Measurements from ENCODE around the gene PSEN2.

PSEN2 gene

DNA sequence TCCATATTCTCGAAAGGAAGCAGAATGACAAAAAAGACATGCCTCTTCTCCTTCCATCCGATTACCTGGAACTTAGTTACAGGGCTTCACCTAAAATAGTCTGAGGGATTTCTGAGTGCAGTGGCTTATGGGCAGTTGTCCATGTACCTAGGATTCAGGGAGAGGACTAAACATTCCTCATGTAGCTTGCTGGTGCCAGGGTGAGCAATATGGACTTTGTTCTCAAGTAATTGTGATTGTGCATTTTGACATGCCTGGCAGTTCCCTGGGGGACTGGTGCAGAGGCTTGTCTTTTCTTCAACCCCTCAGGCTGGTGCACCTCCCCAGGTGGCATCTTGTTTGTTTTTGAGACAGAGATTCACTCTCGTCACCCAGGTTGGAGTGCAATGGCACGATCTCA, 6.1 kb upstream of the PSEN2 start:
- DNase-seq (ENCODE audit: low read depth in 2 of 2): no peak

DNA sequence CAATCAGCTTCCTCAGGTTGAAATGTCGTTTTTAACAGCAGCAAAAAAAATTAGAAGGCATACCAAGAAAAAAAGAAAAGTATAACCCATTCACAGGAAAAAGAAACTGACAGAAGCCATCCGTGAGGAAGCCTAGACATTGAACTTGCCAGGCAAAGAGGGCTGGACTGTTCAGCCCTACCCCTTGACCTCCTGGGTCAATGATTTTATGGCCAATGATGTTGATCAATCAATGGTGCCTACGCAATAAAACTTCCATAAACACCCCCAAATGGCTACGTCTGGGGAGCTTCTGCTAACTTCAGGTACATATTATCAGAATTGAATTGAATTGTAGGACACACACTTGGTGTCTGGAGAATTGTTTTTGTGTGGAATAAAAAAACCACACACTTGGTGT, 4.8 kb upstream of the PSEN2 start:
- DNase-seq (ENCODE audit: low read depth in 2 of 2): no peak

DNA sequence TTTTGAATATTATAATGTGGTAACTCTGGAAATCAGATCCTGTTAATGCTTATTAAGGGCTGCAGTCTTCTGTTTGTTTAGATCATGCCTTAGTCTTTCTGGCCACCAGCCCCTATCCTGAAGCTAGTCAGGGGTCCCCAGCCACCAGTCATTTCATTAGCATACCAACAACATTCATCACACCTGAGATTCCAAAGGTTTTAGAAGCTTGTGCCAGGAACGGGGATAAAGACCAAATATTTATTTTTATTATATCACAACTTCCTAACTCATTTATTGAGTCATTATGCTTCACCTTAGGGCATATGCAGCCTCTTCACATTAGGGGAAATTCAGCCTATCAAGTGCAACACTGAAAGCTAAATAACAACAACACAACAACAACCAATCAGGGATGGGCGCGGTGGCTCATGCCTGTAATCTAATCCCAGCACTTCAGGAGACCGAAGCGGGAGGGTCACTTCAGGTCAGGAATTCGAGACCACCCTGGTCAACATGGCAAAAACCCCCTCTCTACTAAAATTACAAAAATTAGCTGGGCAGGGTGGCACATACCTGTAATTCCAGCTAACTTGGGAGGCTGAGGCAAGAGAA, 2.9 kb upstream of the PSEN2 start:
- no peak for DNase-seq (ENCODE audit: low read depth in 2 of 2)

DNA sequence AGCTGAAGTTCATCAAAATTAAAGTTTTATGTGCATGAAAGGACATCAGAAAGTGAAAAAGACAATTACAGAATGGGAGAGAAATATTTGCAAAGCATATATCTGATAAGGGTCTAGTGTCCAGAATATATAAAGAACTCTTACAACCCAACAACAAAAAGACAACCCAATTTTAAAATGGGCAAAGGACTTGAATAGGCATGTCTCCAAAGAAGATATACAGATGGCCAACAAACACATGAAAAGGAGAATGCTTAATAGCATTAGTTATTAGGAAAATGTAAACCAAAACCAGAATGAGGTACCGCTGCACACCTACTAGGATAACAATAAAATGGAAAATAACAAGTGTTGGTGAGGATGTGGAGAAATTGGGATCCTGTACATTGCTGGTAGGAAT, 1.7 kb upstream of the PSEN2 start:
- DNase-seq (ENCODE audit: low read depth in 2 of 2): no peak

DNA sequence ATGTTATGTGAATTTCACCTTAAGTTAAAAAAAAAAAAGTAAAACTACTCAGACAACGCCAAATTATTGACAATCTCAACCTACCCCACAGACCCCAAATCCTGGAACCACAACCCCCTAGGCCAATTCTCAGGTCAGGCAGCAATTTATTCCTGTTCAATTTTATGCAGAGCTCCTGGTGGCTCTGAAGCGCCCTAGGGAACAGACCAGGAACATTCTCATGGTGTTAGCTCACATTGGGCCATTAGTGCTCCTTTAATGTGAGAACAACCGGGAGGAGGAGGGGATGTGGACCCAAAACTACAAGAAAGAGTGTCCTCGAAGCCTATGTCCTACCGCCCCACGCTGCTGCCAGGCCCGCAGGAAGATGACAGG, 403 bp upstream of the PSEN2 start:
- DNase-seq (ENCODE audit: low read depth in 2 of 2): no peak

DNA sequence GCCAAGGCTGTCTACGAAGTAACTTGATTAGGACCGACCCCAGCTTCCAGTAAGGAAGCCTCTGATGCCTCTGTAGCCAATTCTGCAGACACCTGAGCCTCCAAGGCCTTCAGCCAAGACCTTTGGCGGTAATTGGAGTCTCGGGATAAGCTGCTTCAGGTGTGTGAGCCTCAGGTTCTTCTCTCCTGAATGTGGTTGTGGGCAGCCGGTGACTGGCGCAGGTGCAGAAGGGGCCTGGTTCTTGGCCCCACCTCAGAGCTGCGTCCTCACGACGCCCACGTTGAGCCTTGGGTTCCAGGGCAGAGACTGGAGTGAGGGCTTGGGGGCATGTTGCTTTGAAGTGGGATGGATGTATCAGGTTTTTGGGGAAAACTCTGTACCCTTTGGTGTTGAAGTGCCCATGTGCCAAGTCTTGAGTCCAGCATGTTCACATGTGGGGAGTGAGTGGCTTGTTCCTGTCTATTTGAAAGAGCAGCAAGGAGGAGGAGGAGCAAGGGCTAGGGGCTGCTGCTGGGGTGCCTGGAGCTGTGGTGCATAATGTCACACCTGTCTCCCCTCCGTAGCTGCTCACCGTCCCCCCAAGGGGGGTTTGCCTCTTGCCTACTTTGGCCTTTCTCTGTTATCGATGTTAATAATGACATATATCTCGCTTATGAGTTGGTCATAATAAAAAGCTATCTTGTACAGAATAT, 1.4 kb downstream of the PSEN2 start:
- no peak for DNase-seq (ENCODE audit: low read depth in 2 of 2)

DNA sequence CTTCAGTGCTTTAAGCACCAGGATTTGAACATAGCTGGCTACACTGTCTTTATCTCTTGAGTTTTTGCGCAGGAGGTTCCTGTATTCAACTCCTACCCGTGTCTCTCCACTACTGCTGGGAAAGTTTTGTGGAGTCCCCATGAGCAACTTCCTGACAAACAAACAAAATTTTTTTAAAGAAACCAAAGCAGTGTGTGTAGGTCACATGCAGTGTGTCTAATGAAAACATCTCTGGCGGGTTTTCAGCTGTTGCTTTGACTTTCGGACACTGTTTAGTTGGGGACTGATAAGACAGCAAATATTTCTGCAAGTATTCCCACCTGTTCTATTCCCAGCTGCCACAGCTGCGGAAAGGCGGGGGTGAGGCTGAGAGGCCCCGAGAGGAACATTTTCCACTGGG, 2.0 kb downstream of the PSEN2 start:
- no peak for DNase-seq (ENCODE audit: low read depth in 2 of 2)

DNA sequence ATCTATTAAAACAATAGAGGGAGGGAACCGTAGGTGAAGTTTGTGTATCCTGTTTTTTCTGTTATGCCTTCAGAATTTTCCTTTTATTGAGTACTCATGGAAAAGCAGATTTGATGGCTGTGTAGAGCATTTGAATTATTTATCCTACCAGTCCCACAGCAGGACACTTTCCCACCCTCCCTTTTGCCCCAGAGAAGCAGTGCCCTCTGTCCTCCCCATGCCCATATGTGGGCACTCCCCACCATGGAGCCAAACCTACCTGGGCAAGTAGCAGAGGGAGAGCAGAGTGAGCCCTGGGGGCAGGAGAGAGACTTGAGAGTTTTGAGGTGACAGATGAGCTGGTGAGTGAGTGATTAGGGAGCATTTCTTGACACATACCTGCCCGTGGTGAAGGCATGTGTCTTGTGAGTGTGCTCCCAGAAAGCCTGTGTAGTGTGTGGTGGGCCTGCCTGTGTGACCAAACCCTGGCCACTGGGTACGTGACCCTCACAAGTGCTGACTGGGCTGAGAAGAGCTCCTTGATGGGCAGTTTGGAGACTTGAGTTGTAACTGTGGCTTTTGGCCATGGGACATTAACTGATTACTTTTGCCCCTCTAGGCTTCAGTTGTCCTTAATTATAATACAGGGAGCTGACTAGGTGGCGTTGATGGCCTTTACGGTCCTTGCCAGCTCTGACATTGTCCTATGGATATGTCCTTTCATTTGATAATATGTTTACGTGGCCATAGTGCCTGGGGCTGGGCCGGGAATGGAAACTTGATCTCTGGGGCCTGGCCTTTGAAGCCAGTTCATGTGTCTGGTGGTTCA, 3.6 kb downstream of the PSEN2 start:
- no peak for DNase-seq (ENCODE audit: low read depth in 2 of 2)

DNA sequence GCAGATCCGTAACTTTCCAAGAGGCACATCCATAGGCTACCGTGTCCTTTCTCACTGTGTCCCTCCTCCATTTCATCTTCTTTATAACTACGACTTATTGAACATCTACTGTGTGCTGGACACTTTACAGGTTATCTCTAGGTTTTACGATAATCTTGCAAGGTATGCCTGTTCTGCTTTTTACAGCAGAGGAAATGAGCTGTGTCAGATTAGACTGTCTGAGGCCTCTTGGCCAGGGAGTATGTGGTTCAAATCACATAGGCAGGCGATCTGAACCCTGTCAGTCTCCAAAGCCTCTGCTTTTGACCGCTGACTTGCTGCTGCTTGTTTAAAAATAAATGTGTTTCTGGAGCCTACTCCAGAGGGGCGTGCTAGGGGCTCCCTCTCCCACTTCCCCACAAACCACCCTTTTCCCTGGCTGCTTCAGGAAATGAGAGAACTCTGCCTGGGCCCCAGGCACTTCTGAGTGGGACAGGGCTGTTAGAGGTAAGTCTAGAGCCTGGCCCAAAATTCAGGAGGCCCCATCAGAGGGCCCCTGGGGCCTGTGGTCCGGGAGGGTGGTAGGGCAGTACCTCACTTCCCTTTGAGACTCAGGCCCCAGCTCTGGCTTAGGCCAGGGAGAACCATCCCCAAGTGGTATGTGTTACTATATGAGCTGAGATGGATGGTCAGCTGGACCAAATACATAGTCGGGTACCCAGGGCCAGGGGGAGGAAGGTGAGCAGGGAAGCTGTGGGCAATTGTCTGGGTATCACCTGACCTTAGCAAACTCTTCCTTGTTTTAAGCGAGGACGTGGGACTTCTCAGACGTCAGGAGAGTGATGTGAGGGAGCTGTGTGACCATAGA, 4.4 kb downstream of the PSEN2 start:
- DNase-seq (ENCODE audit: low read depth in 2 of 2): no peak

DNA sequence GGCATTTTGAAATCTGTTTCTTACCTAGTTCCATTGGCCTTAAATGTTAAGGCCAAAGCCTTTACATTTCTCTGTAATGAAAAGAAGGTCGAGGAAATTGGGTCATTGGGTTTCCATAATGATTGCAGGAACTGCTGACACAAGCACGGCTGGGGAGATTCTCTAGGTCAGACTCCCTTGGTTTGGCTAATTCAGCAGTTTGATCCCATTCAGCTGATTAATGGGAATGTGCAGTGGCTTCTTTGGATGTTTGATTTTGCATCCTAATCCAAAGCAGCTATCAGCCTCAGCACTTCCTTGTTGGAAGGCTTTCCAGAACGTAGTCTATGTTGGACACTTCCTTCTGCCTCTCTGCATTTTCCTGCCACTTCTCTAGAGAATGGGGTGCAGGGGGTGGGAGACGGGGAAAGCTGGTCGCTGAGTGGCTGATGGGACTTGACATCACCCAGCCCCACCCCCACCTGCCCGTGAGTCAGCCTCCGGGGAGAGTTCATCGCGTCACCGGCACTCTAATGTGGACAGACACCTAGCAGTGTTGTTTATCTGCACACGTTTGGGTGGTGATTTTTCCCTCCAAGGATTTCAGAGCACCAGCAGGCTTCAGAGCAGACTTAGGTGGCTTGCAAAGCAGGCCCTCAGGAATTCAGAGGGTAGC, 5.4 kb downstream of the PSEN2 start:
- DNase-seq (ENCODE audit: low read depth in 2 of 2): no peak

DNA sequence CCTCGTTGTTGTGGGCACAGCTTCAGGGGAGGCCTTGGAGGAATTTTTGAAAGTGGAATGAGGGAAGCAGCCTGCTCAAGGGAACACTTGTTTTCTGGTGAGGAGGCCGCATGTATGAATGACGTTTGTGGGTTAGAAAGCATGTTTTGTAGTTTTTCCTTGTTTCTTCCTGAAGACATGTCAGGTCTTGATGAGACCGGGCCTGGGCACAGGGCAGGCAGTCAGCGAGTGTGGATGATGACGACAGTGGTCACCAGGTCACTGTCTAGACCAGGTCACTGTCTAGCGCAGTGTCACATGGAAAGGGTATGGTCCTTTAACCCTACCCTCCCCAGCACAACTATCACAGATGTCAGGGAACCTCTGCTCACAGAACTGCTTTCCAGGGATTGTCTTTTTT, 7.3 kb downstream of the PSEN2 start:
- no peak for DNase-seq (ENCODE audit: low read depth in 2 of 2)

DNA sequence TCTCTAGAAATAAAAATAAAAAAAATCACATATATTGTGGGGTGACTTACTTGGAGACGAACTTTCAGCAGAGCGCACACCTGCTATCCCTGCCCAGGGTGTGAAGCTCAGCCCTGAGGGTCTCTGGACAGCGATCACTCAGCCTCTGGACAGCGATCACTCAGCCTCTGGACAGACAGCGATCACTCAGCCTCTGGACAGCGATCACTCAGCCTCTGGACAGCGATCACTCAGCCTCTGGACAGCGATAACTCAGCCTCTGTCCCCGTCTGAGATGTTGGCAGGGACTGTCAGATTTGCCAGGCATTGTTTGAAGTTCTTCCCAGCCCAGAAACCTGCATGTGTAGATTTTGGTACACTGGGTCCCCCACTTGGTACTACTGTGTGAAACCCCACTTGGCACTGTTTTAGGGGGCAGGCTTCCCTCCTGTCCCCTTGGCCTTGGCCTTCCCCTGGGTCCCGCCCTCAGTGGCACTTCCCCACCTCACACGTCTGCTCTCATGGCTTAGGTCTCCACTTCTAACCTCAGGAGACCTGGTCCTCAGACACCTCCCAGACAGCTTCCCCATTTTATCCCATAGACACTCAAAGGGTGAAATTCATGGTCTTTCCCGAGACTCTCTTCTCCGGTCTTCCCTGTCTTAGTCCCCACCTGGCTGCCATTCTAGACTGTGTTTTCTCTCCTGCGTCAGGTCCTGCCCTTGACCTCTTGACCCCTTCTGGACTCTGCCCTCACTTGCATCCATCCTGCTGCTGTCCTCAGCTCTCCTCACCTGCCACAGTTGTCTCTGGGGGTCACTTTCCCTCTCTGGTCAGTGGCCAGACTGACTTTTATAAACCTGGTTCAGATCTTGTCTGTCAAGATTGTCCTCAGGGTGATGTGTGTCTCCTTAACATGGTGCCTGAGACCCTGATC, 10.2 kb downstream of the PSEN2 start:
- DNase-seq (ENCODE audit: low read depth in 2 of 2): no peak

DNA sequence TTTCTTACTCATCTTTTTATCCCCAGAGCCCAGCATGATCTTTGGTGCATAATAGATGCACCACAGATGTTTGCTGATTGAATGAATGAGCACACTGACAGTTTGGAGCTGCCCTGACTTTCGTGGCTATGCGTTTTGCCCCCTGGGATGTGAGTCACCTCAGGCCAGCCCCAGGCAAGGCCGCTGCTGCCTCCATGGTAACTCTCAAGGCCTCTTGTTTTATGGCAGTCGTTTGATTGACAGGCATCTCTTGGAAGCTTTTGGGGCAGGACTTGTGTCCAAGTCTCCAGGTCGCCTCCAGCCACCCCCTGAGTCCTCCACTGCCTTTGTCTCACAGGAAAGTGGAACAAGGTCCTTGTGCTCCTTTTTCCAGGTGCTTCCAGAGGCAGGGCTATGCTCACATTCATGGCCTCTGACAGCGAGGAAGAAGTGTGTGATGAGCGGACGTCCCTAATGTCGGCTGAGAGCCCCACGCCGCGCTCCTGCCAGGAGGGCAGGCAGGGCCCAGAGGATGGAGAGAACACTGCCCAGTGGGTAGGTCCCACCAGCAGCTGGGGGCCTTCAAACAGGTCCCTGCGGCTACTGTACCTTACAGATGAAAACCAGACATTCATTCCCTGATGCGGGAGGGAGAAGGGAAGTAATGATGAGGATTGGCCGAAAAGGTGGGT, 11.2 kb downstream of the PSEN2 start:
- DNase-seq (ENCODE audit: low read depth in 2 of 2): no peak

DNA sequence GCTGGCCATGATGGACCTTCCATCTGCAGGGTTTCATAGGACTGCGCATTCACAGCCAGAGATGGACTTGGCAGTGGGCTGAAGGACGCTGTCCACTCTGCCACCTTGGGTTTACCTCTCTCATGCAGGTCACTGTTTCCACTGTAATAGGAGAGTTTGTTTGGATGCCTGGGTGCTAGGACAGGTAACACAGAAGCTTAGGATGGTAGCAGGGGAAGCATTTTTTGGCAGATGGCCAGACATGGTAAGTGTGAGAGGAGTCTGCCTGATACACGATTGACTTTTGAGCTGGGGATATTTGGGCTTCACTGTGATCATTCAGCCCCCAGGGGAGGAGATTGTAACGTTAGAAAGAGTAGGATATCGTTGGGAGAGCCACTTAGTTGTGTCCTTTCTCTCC, 11.8 kb downstream of the PSEN2 start:
- no peak for DNase-seq (ENCODE audit: low read depth in 2 of 2)

DNA sequence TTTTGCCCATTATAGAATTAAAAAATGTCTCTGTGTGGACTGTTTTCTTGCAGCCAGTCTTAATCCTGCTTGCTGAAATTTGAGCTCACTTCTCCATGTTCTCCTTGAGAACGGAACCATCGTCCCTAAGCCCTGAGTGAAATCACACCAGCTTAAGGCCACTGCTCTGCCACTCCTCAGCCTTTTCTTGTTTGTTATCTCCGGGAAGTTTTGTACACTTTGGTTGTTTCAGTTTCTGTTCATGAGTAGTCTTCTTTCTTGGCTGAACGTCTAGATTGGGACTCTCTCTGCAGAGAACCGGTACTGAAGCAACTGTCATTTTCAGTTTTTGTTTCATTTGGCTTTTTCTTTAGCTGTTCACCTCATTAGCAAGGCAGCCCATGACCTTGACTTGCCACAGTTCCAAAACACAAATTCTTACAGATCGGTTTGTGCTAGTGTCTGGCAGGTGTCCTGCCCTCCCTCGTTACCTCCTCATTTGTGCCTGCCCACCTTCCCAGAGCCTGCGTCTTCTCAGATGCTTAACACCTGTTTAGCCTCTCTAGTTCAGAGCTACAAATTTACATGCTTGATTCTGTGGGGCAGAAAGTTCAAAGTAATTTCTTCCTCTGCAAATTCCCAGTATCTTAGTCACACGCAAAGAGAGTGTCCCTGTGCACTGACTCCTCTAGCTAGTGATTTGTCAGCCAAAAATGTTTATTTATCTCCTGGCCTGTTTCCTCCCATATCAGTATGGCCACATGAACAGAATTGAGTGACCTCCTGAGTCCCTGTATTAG, 12.4 kb downstream of the PSEN2 start:
- no peak for DNase-seq (ENCODE audit: low read depth in 2 of 2)

DNA sequence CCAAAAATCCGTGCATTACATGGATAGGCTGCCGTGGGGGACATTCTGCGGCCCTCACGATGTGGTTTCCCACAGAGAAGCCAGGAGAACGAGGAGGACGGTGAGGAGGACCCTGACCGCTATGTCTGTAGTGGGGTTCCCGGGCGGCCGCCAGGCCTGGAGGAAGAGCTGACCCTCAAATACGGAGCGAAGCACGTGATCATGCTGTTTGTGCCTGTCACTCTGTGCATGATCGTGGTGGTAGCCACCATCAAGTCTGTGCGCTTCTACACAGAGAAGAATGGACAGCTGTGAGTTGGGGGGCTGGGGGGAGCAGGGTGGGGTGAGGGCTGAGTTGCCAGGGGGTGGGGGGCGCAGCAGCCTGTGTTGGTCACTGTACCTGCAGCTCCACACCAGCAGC, 13.2 kb downstream of the PSEN2 start:
- no peak for DNase-seq (ENCODE audit: low read depth in 2 of 2)

DNA sequence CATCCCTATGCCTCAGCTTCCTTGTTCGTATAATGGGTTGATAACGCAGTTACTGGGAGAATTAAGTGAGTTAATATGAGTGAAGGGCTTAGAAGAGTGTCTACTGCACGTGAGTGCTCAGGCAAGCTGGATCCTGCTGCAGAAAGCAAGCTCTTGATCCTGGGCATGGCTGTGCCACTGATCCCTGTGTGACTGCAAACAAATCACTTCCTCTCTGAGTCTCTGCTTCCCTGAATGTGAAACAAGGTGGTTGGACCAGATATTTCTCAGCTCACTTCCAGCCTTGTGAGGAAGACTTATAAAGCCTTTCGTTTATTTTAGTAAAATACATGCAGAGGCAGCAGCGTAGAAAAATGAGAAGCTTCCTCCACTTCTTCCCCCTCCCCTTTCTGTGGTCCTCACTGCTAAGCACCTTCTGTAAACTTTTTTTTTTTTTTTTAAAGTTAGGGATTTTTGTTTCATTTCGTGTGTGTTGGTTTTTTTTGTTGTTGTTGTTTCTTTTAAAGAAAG, 13.8 kb downstream of the PSEN2 start:
- DNase-seq (ENCODE audit: low read depth in 2 of 2): no peak

DNA sequence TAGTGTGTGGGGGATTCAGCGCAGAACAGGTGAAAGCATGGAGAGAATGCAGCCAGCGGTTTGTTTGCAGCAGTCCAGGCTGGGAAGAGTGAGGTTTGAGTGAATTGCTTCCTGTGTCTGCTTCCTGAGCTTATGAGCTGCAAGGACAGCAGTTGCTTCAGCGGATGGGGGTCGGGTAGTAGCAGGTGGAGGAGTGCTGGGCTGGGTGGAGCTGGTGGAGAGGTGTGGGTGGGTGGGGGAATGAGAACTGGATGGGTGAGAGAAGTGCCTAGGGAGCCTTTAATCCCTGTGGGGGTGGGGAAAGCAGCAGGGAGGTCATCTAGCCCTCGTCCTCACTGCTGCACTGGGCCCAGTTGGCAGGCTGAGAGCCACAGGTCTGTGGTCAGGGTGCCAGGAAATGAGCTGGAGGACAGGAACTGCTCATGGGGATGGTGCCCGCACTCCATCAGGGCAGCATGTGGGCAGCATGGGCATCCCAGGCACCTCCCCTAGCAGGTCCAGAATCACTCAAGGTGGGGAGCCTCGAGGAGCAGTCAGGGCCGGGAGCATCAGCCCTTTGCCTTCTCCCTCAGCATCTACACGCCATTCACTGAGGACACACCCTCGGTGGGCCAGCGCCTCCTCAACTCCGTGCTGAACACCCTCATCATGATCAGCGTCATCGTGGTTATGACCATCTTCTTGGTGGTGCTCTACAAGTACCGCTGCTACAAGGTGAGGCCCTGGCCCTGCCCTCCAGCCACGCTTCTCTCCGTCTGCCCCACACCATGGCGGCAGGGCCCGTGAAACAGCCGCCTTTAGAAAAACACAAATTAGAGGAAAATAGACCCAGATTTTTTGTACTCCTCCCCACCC, 14.8 kb downstream of the PSEN2 start:
- DNase-seq (ENCODE audit: low read depth in 2 of 2): no peak

All from stimulated activated CD4-positive, alpha-beta T cell treated with anti-CD3 and anti-CD28 coated beads, Interleukin-1b, Interleukin-23, amount 100 ng/mL, for 1 hour (primary cell).